Measurements from ENCODE around the gene ARRB1. TPM values are rescaled to one million over a fixed set of nuclear protein-coding genes. Genes with fewer than 3 reads are reported as not detected.
"Not testable (repeated sequence)": the region's sequence is repeated elsewhere in the genome, so short reads cannot be mapped to it uniquely, and the experiment has no call there.

The ARRB1 gene
- total and polyA plus RNA-seq, 4 donors, result 35.0 to 45.8 (median 41.9) TPM

GRCh38 chr11:75374646-75375045 lies 23.2 kb upstream of the ARRB1 start:
- H3K4me3 ChIP-seq (ENCODE audit: low read depth, low read length), result no peak overlapping the region
- no peaks in the 10 kb centered on the region for H3K27me3 ChIP-seq (ENCODE audit: control insufficient read depth, insufficient read depth, low read length)
- H3K9me3 ChIP-seq (ENCODE audit: control insufficient read depth, insufficient read depth, low read length), result no peaks in the 10 kb centered on the region
- DNase-seq (ENCODE audit: low read depth in 4 of 6, low spot score in 6 of 6), result no peak
- WGBS (ENCODE audit: insufficient coverage), result 95% methylated on average over 4 of the region's 4 CpGs
- no peaks in the 10 kb centered on the region for H3K36me3 ChIP-seq (ENCODE audit: control insufficient read depth, insufficient read depth, low read length)
- H3K27ac ChIP-seq (ENCODE audit: low read depth, low read length), result no peak overlapping the region
- no peaks in the 10 kb centered on the region for H3K4me1 ChIP-seq (ENCODE audit: control insufficient read depth, insufficient read depth, low read length)

- H3K4me1 ChIP-seq (ENCODE audit: control insufficient read depth, insufficient read depth, low read length), result no peaks in the 10 kb centered on the region
- H3K27ac ChIP-seq (ENCODE audit: low read depth, low read length), result no peak overlapping the region
- 86% methylated on average over 5 of the region's 8 CpGs for WGBS (ENCODE audit: insufficient coverage)
- no peak overlapping the region for H3K4me3 ChIP-seq (ENCODE audit: low read depth, low read length)
- no peak for DNase-seq (ENCODE audit: low read depth in 4 of 6, low spot score in 6 of 6)
- no peaks in the 10 kb centered on the region for H3K36me3 ChIP-seq (ENCODE audit: control insufficient read depth, insufficient read depth, low read length)
- H3K27me3 ChIP-seq (ENCODE audit: control insufficient read depth, insufficient read depth, low read length), result no peaks in the 10 kb centered on the region
- H3K9me3 ChIP-seq (ENCODE audit: control insufficient read depth, insufficient read depth, low read length), result no peaks in the 10 kb centered on the region
These were observed 21.7 kb upstream of the ARRB1 start for GRCh38 chr11:75373201-75373600.

GRCh38 chr11:75371949-75372876 lies 20.8 kb upstream of the ARRB1 start:
- DNase-seq (ENCODE audit: low read depth in 4 of 6, low spot score in 6 of 6), result no peak
- Histone ChIP-seq H3K9me3 (ENCODE audit: control insufficient read depth, insufficient read depth, low read length) (no peaks in the 10 kb centered on the region), H3K4me1 (ENCODE audit: control insufficient read depth, insufficient read depth, low read length) (no peaks in the 10 kb centered on the region), H3K4me3 (ENCODE audit: low read depth, low read length) (no peak overlapping the region), H3K36me3 (ENCODE audit: control insufficient read depth, insufficient read depth, low read length) (no peaks in the 10 kb centered on the region), H3K27me3 (ENCODE audit: control insufficient read depth, insufficient read depth, low read length) (no peaks in the 10 kb centered on the region), H3K27ac (ENCODE audit: low read depth, low read length) (no peak overlapping the region)
- 71% methylated on average over 6 of the region's 8 CpGs for WGBS (ENCODE audit: insufficient coverage)

- H3K4me3 ChIP-seq (ENCODE audit: low read depth, low read length), result no peak overlapping the region
- H3K9me3 ChIP-seq (ENCODE audit: control insufficient read depth, insufficient read depth, low read length), result no peaks in the 10 kb centered on the region
- 89% methylated on average over 4 of the region's 6 CpGs for WGBS (ENCODE audit: insufficient coverage)
- DNase-seq (ENCODE audit: low read depth in 4 of 6, low spot score in 6 of 6), result no peak
- H3K27me3 ChIP-seq (ENCODE audit: control insufficient read depth, insufficient read depth, low read length), result no peaks in the 10 kb centered on the region
- no peak overlapping the region for H3K27ac ChIP-seq (ENCODE audit: low read depth, low read length)
- H3K4me1 ChIP-seq (ENCODE audit: control insufficient read depth, insufficient read depth, low read length), result no peaks in the 10 kb centered on the region
- H3K36me3 ChIP-seq (ENCODE audit: control insufficient read depth, insufficient read depth, low read length), result no peaks in the 10 kb centered on the region
These were observed 18.2 kb upstream of the ARRB1 start for GRCh38 chr11:75369560-75370255.

- H3K27me3 ChIP-seq (ENCODE audit: control insufficient read depth, insufficient read depth, low read length); H3K4me3 ChIP-seq (ENCODE audit: low read depth, low read length); H3K9me3 ChIP-seq (ENCODE audit: control insufficient read depth, insufficient read depth, low read length); H3K36me3 ChIP-seq (ENCODE audit: control insufficient read depth, insufficient read depth, low read length); H3K4me1 ChIP-seq (ENCODE audit: control insufficient read depth, insufficient read depth, low read length); DNase-seq (ENCODE audit: low read depth in 4 of 6, low spot score in 6 of 6); H3K27ac ChIP-seq (ENCODE audit: low read depth, low read length): not testable (repeated sequence)
- 94% methylated on average over 3 of the region's 5 CpGs for WGBS (ENCODE audit: insufficient coverage)
These were observed 15.4 kb upstream of the ARRB1 start for GRCh38 chr11:75366826-75367225.

GRCh38 chr11:75365711-75366181 lies 14.3 kb upstream of the ARRB1 start:
- H3K27me3 ChIP-seq (ENCODE audit: control insufficient read depth, insufficient read depth, low read length), result no peaks in the 10 kb centered on the region
- H3K4me1 ChIP-seq (ENCODE audit: control insufficient read depth, insufficient read depth, low read length), result no peaks in the 10 kb centered on the region
- no peak for DNase-seq (ENCODE audit: low read depth in 4 of 6, low spot score in 6 of 6)
- no peak overlapping the region for H3K4me3 ChIP-seq (ENCODE audit: low read depth, low read length)
- H3K9me3 ChIP-seq (ENCODE audit: control insufficient read depth, insufficient read depth, low read length), result no peaks in the 10 kb centered on the region
- WGBS (ENCODE audit: insufficient coverage), result 83% methylated on average over 1 of the region's 2 CpGs
- no peaks in the 10 kb centered on the region for H3K36me3 ChIP-seq (ENCODE audit: control insufficient read depth, insufficient read depth, low read length)
- no peak overlapping the region for H3K27ac ChIP-seq (ENCODE audit: low read depth, low read length)

- not testable (repeated sequence) for H3K4me1 ChIP-seq (ENCODE audit: control insufficient read depth, insufficient read depth, low read length); H3K27me3 ChIP-seq (ENCODE audit: control insufficient read depth, insufficient read depth, low read length); H3K36me3 ChIP-seq (ENCODE audit: control insufficient read depth, insufficient read depth, low read length); DNase-seq (ENCODE audit: low read depth in 4 of 6, low spot score in 6 of 6); H3K9me3 ChIP-seq (ENCODE audit: control insufficient read depth, insufficient read depth, low read length); H3K4me3 ChIP-seq (ENCODE audit: low read depth, low read length); H3K27ac ChIP-seq (ENCODE audit: low read depth, low read length)
- 93% methylated on average over 2 of the region's 4 CpGs for WGBS (ENCODE audit: insufficient coverage)
These were observed 10.8 kb upstream of the ARRB1 start for GRCh38 chr11:75362285-75362684.

GRCh38 chr11:75356613-75357012 lies 5.2 kb upstream of the ARRB1 start:
- no peak overlapping the region for H3K4me3 ChIP-seq (ENCODE audit: low read depth, low read length)
- H3K36me3 ChIP-seq (ENCODE audit: control insufficient read depth, insufficient read depth, low read length), result no peaks in the 10 kb centered on the region
- H3K27ac ChIP-seq (ENCODE audit: low read depth, low read length), result no peak overlapping the region
- no peaks in the 10 kb centered on the region for H3K9me3 ChIP-seq (ENCODE audit: control insufficient read depth, insufficient read depth, low read length)
- no peak for DNase-seq (ENCODE audit: low read depth in 4 of 6, low spot score in 6 of 6)
- H3K27me3 ChIP-seq (ENCODE audit: control insufficient read depth, insufficient read depth, low read length), result no peaks in the 10 kb centered on the region
- H3K4me1 ChIP-seq (ENCODE audit: control insufficient read depth, insufficient read depth, low read length), result peaks cover 9% of the 10 kb centered on the region
- 100% methylated on average over 1 of the region's 2 CpGs for WGBS (ENCODE audit: insufficient coverage)

- 90% methylated on average over 9 of the region's 10 CpGs for WGBS (ENCODE audit: insufficient coverage)
- H3K36me3 ChIP-seq (ENCODE audit: control insufficient read depth, insufficient read depth, low read length), result no peaks in the 10 kb centered on the region
- no peak for DNase-seq (ENCODE audit: low read depth in 4 of 6, low spot score in 6 of 6)
These were observed 3.6 kb upstream of the ARRB1 start for GRCh38 chr11:75355051-75355450.

More at GRCh38 chr11:75355051-75355450, 3.6 kb upstream of the ARRB1 start:
- Histone ChIP-seq H3K4me3 (ENCODE audit: low read depth, low read length) (no peak overlapping the region), H3K27me3 (ENCODE audit: control insufficient read depth, insufficient read depth, low read length) (no peaks in the 10 kb centered on the region), H3K27ac (ENCODE audit: low read depth, low read length) (no peak overlapping the region), H3K9me3 (ENCODE audit: control insufficient read depth, insufficient read depth, low read length) (no peaks in the 10 kb centered on the region), H3K4me1 (ENCODE audit: control insufficient read depth, insufficient read depth, low read length) (peaks cover 20% of the 10 kb centered on the region)

Data from spinal cord (tissue), 10 donors.